ENCODE results near the gene ASAH2. TPM values are rescaled to one million over a fixed set of nuclear protein-coding genes. Genes with fewer than 3 reads are reported as not detected.

Gene ASAH2
- 0.54 TPM for polyA plus RNA-seq (2012; ENCODE audit: insufficient read depth, insufficient read length, low read depth)

DNA sequence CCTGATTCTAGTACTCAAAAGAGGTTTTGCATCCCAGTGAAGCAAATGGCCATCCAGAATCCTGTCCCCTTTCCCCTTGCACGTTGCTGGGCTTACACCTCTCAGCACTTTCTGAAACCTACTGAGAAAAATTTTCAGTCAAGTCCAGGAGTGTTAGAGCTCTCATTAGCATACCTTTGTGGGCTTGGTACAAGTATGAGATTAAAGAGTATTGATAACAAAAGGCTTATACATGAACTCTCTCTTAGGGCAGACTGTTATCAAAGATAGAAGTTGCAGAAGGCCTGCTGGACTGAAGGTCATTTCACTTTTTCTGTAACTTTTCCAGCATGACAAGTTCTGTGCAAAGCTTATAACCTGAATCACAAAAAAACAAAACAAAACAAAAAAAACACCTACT lies at the start of gene ASAH2:
ASAH2 (minus strand) TSS at position 123 of the 400 bp plus-strand sequence. CDS start 2,906 bp downstream, outside the sequence.
- no peaks in the 10 kb centered on the region for H3K4me1 ChIP-seq
- no peaks in the 10 kb centered on the region for H3K36me3 ChIP-seq
- DNase-seq: no peak
- TF ChIP-seq, protein P1, sequence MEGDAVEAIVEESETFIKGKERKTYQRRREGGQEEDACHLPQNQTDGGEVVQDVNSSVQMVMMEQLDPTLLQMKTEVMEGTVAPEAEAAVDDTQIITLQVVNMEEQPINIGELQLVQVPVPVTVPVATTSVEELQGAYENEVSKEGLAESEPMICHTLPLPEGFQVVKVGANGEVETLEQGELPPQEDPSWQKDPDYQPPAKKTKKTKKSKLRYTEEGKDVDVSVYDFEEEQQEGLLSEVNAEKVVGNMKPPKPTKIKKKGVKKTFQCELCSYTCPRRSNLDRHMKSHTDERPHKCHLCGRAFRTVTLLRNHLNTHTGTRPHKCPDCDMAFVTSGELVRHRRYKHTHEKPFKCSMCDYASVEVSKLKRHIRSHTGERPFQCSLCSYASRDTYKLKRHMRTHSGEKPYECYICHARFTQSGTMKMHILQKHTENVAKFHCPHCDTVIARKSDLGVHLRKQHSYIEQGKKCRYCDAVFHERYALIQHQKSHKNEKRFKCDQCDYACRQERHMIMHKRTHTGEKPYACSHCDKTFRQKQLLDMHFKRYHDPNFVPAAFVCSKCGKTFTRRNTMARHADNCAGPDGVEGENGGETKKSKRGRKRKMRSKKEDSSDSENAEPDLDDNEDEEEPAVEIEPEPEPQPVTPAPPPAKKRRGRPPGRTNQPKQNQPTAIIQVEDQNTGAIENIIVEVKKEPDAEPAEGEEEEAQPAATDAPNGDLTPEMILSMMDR (IDR thresholded peaks at IDR 0.05; ENCODE audit: low read depth, low read length): no peak
- H3K4me3 ChIP-seq (ENCODE audit: low read depth, low read length): no peak within 1 kb of the TSS
- H3K27me3 ChIP-seq: peaks cover 4% of the 10 kb centered on the region; the same call in 1 of the 2 replicates
- H3K9me3 ChIP-seq: no peaks in the 10 kb centered on the region

DNA sequence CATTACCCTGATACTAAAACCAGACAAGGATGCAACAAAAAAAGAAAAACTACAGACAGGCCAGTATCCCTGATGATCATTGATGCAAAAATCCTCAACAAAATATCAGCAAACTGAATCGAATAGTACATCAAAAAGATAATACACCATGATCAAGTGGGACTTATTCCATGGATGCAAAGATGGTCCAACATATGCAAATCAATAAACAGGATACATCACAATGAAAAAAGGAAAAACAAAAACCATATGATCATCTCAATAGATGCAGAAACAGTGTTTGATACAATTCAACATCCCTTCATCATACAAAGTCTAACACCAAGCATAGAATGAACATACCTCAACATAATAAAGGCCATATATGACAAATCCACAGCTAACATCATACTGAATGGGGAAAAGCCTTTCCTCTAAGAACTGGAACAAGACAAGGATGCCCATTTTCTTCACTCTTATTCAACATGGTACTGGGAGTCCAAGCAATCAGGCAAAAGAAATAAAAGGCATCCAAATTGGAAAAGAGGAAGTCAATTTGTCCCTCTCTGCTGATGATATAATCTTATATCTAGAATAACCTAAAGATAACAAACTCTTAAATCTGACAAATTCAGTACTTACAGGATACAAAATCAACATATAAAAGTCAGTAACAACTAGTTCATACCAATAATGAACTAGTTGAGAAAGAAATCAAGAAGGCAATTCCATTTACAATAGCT lies 48.8 kb upstream of the ASAH2 start:
- H3K36me3 ChIP-seq: no peaks in the 10 kb centered on the region
- no peaks in the 10 kb centered on the region for H3K9me3 ChIP-seq
- H3K4me3 ChIP-seq (ENCODE audit: low read depth, low read length): no peak overlapping the region
- no peak for DNase-seq
- no peaks in the 10 kb centered on the region for H3K4me1 ChIP-seq
- TF ChIP-seq, protein P1 (IDR thresholded peaks at IDR 0.05; ENCODE audit: low read depth, low read length): no peak
- no peaks in the 10 kb centered on the region for H3K27me3 ChIP-seq

DNA sequence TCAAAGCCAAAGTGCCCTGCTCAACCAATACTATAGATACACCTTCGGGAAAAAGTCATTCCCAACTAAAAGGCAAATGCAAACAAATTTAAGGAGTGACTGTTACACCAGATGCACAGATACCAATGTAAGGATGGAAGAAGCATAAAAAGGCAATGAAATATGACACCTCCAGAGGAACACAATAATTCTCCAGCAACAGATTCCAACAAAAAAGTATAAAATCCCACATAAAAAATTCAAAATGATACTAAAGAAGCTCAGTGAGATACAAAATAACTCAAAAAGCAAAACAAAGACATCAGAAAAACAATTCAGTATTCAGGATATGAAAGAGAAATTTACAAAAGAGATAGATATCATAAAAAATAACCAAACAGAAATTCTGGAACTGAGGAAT lies 44.1 kb upstream of the ASAH2 start:
- no peaks in the 10 kb centered on the region for H3K36me3 ChIP-seq
- no peak for DNase-seq

DNA sequence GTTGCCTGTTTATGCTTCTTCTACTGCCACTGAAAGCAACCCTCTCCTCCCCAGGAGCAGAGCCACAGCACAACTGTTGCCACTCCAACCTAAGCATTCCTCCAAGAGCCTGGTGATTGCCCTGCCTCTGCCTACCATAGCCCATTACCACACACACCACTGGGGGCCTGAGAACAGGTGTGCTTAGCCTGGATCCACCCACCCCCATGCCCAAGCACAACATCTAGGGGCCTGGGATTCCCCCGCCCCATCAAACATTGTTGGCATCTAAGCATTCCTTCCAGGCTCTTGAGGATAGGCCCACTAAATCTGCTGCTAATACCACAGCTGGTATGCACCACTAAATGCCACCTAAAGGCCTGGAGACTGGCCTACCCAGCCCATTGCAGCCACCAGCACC lies 43.3 kb upstream of the ASAH2 start:
- Histone ChIP-seq H3K4me1 (no peaks in the 10 kb centered on the region), H3K27me3 (peaks cover 2% of the 10 kb centered on the region; the same call in 1 of the 2 replicates), H3K36me3 (no peaks in the 10 kb centered on the region), H3K4me3 (ENCODE audit: low read depth, low read length) (no peak overlapping the region), H3K9me3 (no peaks in the 10 kb centered on the region)
- DNase-seq: no peak
- TF ChIP-seq, protein P1 (IDR thresholded peaks at IDR 0.05; ENCODE audit: low read depth, low read length): no peak

More for the DNA sequence above, 44.1 kb upstream of the ASAH2 start:
- Histone ChIP-seq H3K4me1 (no peaks in the 10 kb centered on the region), H3K9me3 (no peaks in the 10 kb centered on the region), H3K27me3 (peaks cover 1% of the 10 kb centered on the region; the same call in 1 of the 2 replicates), H3K4me3 (ENCODE audit: low read depth, low read length) (no peak overlapping the region)
- TF ChIP-seq, protein P1 (IDR thresholded peaks at IDR 0.05; ENCODE audit: low read depth, low read length): no peak

DNA sequence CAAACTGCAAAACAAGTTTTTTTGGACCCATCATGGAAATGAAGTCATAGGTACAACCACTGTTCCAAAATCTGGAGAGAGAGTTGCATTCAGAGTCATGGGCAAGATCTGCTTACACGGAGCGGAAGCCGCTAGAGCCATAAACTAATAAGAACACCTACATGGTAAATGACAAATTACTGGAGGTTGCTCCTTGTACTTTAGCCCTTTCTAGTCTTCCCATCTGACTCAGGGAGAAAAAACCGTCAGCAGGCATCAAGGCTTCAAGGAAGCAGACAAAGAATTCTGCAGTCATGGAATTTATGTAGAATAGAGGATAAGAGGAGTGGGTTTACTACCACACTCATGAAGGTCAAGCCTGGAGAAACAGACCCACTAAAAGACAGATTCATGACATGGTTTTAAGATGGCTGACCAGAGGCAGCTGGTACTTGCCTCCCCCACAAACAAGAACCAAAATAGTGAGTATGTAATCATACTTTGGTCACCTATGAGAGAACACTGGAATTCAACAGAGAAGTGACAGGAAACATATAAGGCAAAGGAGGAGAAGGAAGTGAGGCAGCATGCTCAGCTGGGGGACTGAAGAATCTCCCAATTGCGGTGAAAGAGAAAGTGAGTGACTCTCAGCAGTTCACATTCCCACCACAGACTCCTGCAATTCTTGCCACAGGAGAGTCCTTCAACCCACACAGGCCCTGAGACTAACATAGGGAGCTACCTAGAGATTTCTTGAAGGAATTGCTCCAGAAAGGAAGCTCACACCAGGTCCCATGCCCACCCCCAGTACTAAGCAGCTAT lies 42.4 kb upstream of the ASAH2 start:
- TF ChIP-seq, protein P1 (IDR thresholded peaks at IDR 0.05; ENCODE audit: low read depth, low read length): no peak
- Histone ChIP-seq H3K9me3 (no peaks in the 10 kb centered on the region), H3K36me3 (no peaks in the 10 kb centered on the region), H3K27me3 (peaks cover 2% of the 10 kb centered on the region; the same call in 1 of the 2 replicates), H3K4me3 (ENCODE audit: low read depth, low read length) (no peak overlapping the region), H3K4me1 (no peaks in the 10 kb centered on the region)
- DNase-seq: no peak

Measured in BE2C (cell line).